GM21381 (cell line): ENCODE results near the gene GRAMD1A.
A peak's percentile ranks its signal among the peaks of the same experiment; 100 is the strongest.
"Not testable (repeated sequence)": the region's sequence is repeated elsewhere in the genome, so short reads cannot be mapped to it uniquely, and the experiment has no call there.

Source experiments
- ATAC-seq: cut with Tn5 transposase; IDR thresholded peaks from one replicate; pipeline ENCODE4 v1.9.1; 2021; ENCODE audit warnings: mild to moderate bottlenecking, moderate library complexity; ENCODE audit not compliant: unreplicated experiment

Gene GRAMD1A

DNA sequence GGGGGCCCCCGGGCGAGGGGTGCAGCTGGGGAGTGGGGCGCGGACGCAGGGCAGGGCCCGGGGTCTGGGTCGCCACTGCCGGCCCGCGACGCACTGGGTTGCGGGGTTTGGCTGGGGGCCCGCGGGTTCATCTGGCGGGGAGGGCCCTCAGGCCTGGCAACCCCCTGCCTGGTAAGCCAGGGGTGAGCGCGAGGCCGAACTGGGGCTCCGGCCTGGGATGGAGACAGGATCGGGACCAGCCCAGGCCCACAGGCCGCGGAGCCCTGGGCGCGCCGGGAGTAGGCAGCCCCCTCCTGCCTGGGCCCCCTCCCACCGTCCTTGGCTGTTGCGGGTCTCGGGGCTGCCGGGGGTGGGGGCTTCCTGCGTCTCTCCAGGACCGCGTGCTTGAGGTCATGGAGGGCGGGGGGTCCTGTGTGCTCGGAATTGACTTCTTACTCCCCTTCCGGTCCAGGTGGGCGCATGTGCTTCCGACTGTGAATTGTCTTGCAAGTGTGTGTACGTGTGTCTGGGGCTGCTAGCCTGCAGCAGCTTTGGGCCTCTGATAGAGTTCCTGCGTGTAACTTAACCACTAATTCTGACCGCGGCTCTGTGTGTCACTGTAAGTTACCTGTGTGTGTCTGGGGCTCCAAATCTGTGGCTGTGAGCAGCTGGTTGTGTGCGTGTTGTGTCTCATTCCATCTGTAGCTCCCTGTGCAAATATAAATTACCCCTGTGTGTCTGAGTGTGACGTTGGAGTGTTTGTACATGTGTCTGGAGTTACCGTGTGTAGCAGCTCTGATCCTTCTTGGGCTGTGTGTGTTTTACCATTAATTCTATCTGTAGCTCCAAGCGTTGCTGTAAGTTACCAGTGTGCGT is 751 bp downstream of the GRAMD1A start:
- peak; percentile 5 for ATAC-seq

DNA sequence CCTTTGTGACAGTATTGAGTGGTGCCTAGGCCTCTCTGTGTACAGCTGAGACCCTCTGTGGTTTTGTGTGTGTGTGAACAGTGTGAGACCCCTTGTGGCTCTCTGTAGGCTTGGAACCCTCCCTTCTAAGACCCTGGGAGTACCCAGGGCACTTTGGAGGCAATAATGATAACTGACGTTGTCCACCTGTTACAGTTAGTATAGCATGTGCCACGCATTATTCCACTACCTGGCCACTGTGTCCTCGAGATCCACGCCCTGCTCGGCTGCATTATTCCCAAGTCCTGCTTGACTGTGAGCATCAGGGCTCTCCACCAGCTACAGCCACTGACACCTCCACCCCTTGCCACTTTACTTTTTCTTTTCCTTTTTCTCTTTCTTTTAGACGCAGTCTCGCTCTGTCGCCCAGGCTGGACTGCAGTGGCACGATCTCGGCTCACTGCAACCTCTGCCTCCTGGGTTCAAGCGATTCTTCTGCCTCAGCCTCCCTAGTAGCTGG is 2.0 kb downstream of the GRAMD1A start:
- ATAC-seq: no peak

DNA sequence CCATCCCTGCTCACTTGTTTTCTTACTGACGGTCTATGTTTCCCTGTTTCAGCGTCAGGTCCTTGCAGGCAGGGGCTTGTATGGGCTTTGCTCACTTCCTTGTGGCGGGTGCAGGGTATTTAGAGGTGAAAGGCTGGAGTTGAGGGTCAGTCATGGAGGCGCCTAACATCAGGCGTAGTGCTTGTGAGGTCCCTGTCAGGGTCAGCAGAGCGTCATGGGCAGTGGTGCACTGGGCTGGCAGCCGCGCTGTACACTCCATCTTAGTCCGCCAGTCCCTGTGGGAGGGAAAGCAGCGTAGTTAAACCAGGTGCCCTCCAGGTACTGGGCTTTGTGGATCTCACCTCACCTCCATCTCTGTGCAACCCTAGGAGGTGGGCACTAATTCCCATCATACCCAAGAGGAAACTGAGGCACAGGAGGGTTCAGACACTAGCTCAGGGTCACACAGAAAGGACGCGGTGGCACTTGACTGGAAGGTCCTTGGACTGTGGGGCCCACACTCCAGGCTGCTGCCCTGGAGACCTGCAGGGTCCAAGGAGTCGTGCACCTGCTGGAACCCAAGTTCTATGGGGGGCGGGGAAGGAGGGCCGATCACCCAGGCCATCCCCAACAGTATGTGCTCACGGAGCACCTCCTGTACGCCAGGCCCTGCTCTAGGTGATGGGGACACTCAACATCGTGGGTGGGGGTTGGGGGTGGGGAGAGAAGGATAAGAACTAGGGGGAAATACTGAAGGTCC is 4.6 kb downstream of the GRAMD1A start:
- no peak for ATAC-seq

DNA sequence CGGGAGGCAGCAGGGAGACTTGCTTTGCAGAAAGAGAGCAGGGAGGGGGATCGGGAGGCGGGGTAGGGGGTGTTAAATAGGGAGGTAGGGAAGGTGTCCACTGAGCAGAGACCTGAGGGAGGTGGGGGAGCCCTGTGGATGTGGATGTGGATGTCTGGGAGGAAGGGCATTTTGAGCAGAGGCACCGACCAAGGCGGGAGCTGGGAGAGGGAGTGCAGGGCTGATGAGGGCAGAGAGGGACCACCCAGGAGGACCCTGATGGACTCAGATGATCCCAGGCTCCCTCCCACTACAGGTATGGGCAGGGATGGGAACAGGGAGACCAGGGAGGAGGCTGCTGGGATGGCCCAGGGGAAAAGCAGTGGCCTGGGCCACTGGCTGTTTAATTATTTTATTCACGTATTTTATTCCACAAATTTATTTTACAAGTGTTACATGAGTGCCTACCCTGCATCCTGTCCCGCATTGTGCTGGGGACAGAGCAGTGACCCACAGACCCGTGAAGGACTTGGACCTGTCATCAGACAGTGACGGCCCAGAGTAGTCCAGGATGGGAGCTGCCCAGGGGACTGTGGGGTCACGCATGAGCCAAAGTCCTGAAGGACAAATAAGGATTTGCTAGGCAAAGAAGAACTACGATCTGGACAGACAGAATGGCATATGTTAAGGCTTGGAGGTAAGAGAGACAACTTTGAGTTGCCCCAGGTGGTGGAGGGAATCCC is 5.3 kb downstream of the GRAMD1A start:
- no peak for ATAC-seq

DNA sequence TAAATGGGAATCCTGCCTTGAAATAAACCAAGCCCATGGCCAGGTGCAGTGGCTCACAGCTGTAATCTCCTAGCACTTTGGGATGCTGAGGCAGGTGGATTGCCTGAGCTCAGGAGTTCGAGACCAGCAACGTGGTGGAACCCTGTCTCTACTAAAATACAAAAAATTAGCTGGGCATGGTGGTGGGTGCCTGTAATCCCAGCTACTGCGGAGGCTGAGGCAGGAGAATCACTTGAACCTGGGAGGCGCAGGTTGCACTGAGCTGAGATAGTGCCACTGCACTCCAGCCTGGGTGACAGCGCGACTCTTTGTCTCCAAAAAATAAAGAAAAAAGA is 5.9 kb downstream of the GRAMD1A start:
- not testable (repeated sequence) for ATAC-seq

DNA sequence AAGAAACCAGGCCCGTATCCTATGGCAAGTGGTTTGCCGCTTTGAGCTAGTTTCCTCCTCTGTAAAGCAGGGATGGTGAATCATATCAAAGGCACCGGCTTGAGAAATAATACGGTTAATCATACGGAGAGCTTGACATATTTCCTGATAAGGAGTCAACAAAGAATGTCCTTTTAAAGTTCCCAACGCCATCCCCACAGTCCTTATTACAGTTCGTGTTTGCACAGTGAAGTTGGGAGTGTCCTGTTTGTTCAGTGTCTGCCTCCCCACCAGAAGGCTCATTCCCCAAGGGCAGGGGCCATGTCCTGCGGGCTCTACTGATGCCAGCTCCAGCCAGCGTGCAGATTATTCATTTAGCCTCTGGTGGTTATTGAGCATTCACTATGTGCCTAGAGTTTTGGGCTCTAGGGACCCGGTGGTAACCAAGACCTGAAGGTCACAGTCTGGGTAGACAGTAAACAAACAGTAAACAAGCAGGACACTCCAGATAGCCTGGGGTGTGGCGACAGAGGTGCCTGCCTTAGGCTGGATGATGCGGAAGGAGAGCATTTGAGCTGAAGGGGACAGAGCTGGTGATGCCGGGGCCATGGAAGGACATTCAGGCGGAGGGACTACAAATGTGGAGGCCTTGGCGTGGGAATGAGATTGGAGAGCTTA is 6.3 kb downstream of the GRAMD1A start:
- ATAC-seq: no peak

DNA sequence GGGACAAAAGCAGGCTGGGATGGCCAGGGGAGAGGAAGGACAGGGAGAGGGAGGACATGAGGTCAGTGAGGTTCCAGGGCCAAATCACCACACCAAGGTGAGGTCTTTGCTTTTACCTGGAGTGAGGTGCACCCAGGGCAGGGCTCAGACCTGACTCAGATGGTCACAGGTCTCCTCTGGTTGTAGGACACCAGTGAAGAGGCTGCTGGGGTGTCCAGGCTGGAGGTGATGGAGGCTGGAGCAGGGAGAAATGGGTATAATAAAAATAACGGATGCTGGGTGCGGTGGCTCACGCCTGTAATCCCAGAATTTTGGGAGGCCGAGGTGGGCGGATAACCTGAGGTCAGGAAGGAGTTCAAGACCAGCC is 6.9 kb downstream of the GRAMD1A start:
- no peak for ATAC-seq

DNA sequence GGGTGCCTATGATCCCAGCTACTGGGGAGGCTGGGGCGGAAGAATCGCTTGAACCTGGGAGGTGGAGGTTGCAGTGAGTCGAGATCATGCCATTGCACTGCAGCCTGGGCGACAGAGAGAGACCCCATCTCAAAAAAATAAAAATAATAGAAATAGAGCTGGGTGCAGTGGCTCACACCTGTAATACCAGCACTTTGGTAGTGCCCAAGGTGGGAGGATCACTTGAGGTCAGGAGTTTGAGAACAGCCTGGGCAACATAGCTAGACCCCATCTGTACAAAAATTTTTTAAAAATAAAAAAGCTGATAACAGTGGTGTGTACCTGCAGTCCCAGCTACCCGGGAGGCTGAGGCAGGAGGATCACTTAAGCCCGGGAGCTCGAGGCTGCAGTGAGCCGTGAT is 7.3 kb downstream of the GRAMD1A start:
- not testable (repeated sequence) for ATAC-seq

DNA sequence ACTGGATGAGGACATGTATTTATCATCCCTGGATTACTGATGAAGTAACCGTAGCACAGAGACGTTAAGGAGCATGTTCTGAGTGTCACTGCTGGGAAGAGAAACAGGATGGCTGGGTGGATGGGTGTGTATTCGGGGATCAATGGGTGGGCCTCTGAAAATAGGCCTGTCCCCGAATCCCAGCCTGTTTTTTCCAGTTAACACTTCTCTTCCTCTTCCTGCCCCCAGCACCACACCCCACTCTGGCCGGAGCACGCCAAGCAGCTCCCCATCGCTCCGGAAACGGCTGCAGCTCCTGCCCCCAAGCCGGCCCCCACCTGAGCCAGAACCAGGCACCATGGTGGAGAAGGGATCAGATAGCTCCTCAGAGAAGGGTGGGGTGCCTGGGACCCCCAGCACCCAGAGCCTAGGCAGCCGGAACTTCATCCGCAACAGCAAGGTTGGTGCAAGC is 8.8 kb downstream of the GRAMD1A start:
- ATAC-seq: no peak

DNA sequence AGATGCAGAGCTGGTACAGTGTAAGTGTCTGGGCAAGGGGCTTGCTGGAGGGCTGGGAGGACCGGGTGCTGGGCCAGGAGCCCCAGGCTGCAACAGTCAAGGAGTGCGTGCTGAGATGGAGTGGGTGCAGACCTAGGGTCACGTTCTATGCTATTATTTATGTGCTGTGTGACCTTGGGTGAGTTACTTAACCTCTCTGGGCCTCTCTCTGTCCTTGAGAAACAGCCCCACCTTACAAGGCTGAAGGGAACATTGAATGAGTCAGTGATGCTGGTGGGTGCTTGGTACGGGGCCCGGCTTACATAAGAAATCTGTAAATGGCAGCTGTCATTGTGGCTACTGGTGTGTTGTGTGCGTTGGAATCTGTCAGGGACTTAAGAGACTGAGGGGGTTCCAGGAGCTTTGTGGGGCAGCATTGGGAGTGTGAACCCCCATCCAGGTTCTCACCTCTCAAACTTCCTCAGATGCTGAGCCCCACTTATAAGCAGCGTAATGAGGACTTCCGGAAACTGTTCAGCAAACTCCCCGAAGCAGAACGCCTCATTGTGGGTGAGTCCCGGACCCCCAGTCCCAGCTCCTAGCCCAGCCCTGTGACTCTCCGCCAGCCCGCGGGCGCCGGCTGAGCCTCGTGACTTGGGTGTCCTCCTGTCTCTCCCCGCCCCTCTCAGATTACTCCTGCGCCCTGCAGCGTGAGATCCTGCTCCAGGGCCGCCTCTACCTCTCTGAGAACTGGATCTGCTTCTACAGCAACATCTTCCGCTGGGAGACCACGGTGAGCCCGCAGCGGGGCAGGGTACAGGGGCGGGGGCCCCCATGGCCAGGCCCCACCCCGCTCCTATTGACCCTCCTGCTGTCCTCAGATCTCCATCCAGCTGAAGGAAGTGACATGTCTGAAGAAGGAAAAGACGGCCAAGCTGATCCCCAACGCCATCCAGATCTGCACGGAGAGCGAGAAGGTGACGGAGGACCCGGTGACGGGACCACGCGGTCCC is 9.6 kb downstream of the GRAMD1A start:
- ATAC-seq: no peak

DNA sequence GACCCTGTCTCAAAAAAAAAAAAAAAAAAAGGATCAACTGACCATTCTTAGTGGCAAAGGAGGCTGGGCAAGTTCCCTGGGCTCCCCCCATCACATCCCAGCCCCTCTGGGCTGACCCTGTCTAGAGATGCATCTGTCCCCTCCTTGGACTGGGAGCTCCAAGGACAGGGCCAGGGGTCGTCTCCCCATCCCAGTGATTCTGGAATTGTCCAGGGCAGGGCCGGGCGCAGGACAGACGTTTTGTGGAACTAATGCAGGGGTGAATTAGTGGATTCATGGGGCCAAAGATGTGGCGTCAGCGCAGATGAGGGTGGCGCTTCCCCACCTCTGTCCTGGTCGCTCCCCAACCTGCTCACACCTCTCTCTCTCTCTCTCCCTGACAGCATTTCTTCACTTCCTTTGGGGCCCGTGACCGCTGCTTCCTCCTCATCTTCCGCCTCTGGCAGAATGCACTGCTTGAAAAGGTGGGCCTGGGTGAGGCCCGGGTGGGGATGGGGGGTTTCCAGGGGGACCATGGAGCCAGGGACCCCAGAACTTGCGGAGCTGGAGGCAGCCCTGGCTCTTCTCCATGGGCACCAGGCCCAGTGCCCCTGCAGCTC is 11.1 kb downstream of the GRAMD1A start:
- ATAC-seq: no peak

DNA sequence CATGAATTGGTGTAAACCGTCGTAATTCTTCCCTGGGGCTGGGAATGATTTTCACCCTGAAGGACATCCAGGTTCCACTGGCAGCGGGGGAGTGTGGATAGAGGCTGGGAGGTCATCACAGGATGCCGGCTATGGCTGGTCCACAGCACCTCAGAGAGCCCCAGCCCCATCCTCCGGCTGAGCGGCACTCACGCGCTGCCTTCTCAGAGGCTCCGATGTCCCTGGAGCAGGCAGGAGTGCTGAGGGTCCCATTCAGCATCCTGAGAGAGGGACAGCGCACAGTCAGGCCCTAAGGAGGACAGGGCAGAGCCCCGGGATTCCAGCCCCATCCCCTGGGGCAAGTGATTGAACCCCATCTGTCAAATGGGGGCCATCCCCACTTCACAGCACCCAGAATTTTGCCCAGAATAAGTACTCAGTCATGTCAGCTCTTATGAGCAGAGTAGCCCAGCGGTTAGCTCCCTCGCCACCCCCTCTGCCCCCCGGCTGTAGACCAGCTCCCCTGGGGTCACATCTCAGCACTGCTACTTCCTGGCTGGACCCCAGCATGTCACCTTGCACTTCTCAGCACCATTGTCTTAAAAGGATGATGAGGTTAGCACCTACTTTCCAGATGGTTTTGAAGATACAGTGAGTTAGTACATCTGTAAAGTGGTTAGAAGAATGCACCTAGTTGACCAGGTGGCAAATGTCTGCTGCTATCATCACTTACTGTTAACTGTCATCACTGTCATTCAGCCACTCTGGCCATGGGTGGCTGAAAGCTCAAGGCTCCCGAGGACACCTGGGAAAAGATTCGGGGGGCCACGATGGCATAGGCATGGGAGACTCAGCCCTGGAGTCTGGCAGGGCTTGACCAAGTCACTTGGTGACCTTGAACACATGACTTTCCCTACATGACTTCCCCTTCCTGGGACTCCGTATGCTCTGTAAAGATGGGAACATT is 11.9 kb downstream of the GRAMD1A start:
- ATAC-seq: no peak

DNA sequence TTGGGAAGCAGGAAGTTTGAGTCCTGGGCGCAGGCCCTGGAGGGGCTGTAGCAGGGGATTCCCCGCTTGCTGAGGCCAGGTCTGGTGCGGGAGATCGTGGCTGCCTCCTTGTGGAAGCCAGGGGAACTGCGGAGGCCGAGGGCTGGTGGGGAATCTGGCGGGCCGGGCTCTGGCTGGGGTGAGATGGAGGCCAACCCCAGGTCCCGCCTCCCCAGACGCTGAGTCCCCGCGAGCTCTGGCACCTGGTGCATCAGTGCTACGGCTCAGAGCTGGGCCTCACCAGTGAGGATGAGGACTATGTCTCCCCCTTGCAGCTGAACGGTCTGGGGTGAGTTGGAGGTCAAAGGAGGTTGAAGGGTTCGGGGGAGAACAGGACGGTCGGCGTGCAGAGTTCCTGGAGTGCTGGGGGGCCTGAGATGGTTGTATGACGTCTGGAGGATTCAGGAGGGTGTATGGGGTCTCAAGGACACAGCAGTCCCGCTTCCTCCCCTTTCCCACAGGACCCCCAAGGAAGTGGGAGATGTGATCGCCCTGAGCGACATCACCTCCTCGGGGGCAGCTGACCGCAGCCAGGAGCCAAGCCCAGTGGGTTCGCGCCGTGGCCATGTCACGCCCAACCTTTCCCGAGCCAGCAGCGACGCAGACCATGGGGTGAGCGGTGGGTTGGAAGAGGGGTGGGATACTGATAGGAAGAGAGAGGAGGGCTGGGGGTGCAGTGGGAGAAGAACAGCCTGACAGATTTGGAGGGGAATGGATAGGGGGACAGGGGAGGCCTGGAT is 13.1 kb downstream of the GRAMD1A start:
- no peak for ATAC-seq

DNA sequence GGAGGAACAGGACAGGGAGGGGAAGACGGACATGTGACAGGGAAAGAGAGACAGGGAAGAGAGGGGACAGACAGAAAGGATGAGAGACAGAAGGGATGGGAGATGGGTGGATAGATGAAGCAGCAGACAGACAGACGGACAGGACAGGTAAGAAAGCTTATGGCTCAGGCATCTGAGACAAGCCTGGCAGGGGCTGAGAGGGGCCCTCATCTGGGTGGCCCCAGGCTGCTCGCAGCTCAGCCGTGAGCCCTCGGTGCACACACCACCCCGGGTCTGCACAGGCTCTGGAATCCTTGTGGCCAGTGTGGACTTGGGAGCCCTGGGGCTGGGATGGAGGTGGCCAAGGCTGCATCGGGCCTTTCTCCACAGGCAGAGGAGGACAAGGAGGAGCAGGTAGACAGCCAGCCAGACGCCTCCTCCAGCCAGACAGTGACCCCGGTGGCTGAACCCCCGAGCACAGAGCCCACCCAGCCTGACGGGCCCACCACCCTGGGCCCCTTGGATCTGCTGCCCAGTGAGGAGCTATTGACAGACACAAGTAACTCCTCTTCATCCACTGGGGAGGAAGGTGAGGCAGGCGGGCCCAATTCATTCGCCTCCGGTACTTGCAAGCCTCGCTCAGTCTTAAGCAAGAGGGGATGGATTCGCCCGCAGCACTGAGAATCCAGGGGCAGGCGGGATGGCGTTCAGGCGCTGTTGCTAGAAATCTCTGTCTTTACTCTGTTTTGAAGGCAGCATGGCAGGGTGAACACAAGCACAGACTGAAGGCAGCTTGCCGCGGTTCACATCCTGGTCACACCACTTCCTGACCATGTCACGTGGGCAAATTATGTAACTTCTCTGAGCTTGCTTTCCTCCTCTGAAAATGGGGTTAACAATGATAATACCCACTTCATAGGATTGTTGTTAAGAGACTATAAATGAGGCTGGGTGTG is 14.0 kb downstream of the GRAMD1A start:
- ATAC-seq: no peak

DNA sequence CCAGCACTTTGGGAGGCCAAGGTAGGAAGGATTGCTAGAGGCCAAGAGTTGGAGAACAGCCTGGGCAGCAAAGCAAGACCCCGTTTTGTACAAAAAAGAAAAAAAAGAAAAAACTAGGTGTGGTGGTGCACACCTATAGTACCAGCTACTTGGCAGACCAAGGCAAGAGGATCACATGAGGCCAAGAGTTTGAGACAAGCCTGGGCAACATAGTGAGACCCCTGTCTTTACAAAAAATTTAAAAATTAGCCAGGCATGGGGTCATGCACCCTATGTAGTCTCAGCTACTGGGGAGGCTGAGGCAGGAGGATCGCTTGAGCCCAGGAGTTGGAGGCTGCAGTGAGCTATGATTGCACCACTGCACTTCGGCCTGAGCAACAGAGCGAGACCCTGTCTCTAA is 14.7 kb downstream of the GRAMD1A start:
- ATAC-seq: not testable (repeated sequence)

DNA sequence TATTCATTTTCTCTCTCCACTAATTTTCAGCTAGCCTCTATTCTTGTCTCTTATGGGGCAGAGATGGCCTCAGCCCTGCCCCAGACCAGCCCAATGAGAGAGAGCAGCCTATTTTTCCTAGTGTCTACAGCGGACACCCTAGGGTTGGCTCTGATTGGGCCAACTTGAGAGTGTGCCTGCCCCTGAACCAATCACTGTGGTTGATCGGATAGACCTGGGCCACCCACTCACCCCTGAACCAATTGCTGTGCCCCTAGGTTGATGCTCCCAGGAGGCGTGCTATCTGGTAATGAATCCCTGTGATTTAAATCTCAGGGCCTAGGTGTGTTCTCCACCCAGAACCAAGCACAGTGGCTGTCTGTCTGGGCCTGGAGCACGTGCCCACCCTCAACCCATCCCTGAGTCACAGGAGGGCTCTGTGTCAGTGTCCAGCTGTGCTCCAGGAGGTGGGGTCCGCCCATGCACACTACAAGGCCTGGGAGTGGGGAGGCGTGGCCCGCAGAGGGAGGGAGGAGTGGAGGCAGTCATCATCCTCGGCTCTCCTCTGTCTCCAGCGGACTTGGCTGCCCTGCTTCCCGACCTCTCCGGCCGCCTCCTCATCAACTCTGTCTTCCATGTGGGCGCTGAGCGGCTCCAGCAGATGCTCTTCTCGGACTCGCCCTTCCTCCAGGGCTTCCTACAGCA is 15.3 kb downstream of the GRAMD1A start:
- no peak for ATAC-seq
